Kidney (tissue), 14 donors: Measurements from ENCODE around the gene IZUMO1R. TPM values are rescaled to one million over a fixed set of nuclear protein-coding genes. Genes with fewer than 3 reads are reported as not detected.

Source experiments
- DNase-seq, 5 donors: peaks; one replicate each; pipeline ENCODE4 v3.0.0-alpha.2; 2013 to 2020
- FAIRE-seq: peaks from 2 replicates; lab custom pipeline; 2012; peaks lifted over from hg19 to GRCh38; lab: Jason Lieb, UNC
- H3K27ac ChIP-seq, 2 donors: one replicate each; pipeline ENCODE4 v1.7.0; 2013; ENCODE audit warnings: low read depth in 2 of 2, low read length in 2 of 2, inconsistent platforms in 1 of 2
- H3K27me3 ChIP-seq: one replicate; pipeline ENCODE4 v1.7.1; 2013; ENCODE audit warnings: low read length, inconsistent platforms; ENCODE audit not compliant: control insufficient read depth, insufficient read depth
- H3K36me3 ChIP-seq, 3 donors: one replicate each; pipeline versions ENCODE4 v1.7.0 to v1.7.1; 2013; ENCODE audit warnings: low read length in 3 of 3, control low read depth in 1 of 3, inconsistent platforms in 1 of 3; ENCODE audit not compliant: insufficient read depth in 3 of 3, control insufficient read depth in 2 of 3
- H3K4me1 ChIP-seq, 3 donors: one replicate each; pipeline versions ENCODE4 v1.7.0 to v1.7.1; 2013; ENCODE audit warnings: low read length in 3 of 3, inconsistent platforms in 1 of 3, low read depth in 1 of 3; ENCODE audit not compliant: control insufficient read depth in 2 of 3, insufficient read depth in 2 of 3
- H3K4me3 ChIP-seq, 3 donors: one replicate each; pipeline versions ENCODE4 v1.7.0 to v1.8.1; 2013; ENCODE audit warnings: low read length in 3 of 3, control low read depth in 1 of 3, inconsistent platforms in 1 of 3
- H3K9ac ChIP-seq, 3 donors: one replicate each; pipeline versions ENCODE4 v1.7.0 to v1.7.1; 2013; ENCODE audit warnings: low read length in 3 of 3, control low read depth in 1 of 3, inconsistent platforms in 1 of 3
- H3K9me3 ChIP-seq, 3 donors: one replicate each; pipeline versions ENCODE4 v1.7.0 to v1.7.1; 2013; ENCODE audit warnings: low read length in 3 of 3, control low read depth in 1 of 3, inconsistent platforms in 1 of 3; ENCODE audit not compliant: control insufficient read depth in 2 of 3, insufficient read depth in 1 of 3
- CTCF ChIP-seq: IDR thresholded peaks from 3 replicates; pipeline ENCODE4 v1.5.1; 2012; ENCODE audit warnings: mild to moderate bottlenecking, moderate library complexity, borderline replicate concordance; ENCODE audit not compliant: insufficient read depth; ENCODE audit errors: extremely low read depth
- intact Hi-C: fragments of 100-400 bp; cut with DNase I; formaldehyde crosslinking; loops from one replicate; pipeline ENCODE4 v1.11.1; 2022
- polyA plus RNA-seq: library from polyadenylated mRNA; stranded (reverse); fragments of 350-450 nt; fragmentation: Illumina TruSeq; extraction: RNeasy Lipid Tissue Mini Kit (QIAGEN cat#74804); gene quantifications from one replicate; pipeline ENCODE4 v1.2.3, GENCODE V29; 2014; ENCODE audit warnings: low read depth, low replicate concordance; ENCODE audit not compliant: insufficient read depth
- total RNA-seq: library from RNA; stranded (reverse); fragmentation: NEBNext Ultra II Directional; extraction: Animal tissue kit (Norgen Biotek cat#: 25700); gene quantifications from one replicate; pipeline ENCODE4 v1.2.1, GENCODE V29; 2021
- donor health status: control.
- donor health status: control.
- donor health status: control.
- donor health status: control.
- donor health status: control.
- donor health status: DM: yes; HTN: yes; CAD: no.
- donor health status: Normal renal cell carcinoma (clear cell type).

The IZUMO1R gene
- total and polyA plus RNA-seq, 2 donors from 2014 or later: not detected

DNA sequence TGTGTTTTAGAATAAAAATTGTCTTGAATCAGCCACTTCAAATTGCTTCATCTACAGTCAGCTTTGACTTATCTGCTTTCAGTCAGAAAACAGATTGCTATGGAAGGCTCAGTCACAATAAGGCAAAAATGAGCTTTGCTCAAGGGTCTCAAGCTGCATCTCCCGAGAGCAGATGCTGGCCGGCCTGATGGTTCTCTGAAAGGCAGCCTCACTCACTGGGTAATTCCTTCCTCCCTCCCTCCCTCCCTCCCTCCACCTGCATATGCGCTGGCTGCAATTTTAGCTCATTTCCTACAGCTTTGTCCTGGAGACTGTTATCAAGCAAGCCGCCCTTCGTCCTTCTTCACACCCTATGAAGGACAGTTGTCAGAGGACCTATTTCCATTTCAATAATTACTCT is 1.6 kb upstream of the IZUMO1R start:
- FAIRE-seq: no peak

DNA sequence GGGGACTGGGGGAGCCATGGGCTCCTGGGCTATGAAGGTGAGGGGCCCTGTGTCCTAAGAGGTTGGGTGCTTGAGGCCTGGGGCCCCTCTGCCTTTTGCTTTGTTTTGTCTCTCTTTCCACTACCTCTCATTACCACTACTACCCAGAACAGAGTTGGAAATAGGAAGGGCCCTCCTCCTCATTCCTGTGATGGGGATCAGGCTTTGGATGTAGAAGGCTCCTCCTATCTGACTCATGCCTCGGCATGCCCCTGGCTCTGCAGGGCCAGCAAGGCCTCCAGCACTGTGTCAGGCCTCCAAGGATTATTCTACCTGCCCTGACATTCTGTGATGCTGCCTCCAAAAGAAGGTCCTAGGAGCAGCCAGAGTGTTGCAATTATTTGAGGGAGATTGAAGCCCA is 766 bp downstream of the IZUMO1R start:
- no peaks in the 10 kb centered on the region for H3K27me3 ChIP-seq
- H3K36me3 ChIP-seq: no peaks in the 10 kb centered on the region
- DNase-seq (no peak), FAIRE-seq (no peak)
- no peak overlapping the region for H3K4me3 ChIP-seq
- no peak overlapping the region for H3K27ac ChIP-seq
- H3K9me3 ChIP-seq: no peaks in the 10 kb centered on the region
- intact Hi-C loops: no loop called here
- H3K9ac ChIP-seq: no peak overlapping the region
- no peak for TF ChIP-seq CTCF
- no peaks in the 10 kb centered on the region for H3K4me1 ChIP-seq

More for the DNA sequence above, 1.6 kb upstream of the IZUMO1R start:
- no peak overlapping the region for H3K27ac ChIP-seq
- no peaks in the 10 kb centered on the region for H3K9me3 ChIP-seq
- H3K4me3 ChIP-seq: no peak overlapping the region
- TF ChIP-seq CTCF: no peak
- no peaks in the 10 kb centered on the region for H3K36me3 ChIP-seq
- H3K4me1 ChIP-seq: no peaks in the 10 kb centered on the region
- H3K27me3 ChIP-seq: no peaks in the 10 kb centered on the region
- intact Hi-C loops: no loop called here
- DNase-seq: no peak
- H3K9ac ChIP-seq: no peak overlapping the region

- Histone ChIP-seq H3K4me3 (no peak overlapping the region), H3K27ac (no peak overlapping the region), H3K9ac (no peak overlapping the region), H3K4me1 (no peaks in the 10 kb centered on the region), H3K27me3 (no peaks in the 10 kb centered on the region), H3K9me3 (no peaks in the 10 kb centered on the region), H3K36me3 (no peaks in the 10 kb centered on the region)
- TF ChIP-seq CTCF: no peak
- intact Hi-C loops: no loop called here
- no peak for FAIRE-seq
- no peak for DNase-seq
These were observed 2.9 kb downstream of the IZUMO1R start for GRCh38 chr11:94307101-94307791.

GRCh38 chr11:94308024-94308423 is 3.6 kb downstream of the IZUMO1R start:
- Histone ChIP-seq H3K9me3 (no peaks in the 10 kb centered on the region), H3K36me3 (no peaks in the 10 kb centered on the region), H3K4me3 (no peak overlapping the region), H3K9ac (no peak overlapping the region), H3K27ac (no peak overlapping the region), H3K27me3 (no peaks in the 10 kb centered on the region), H3K4me1 (no peaks in the 10 kb centered on the region)
- DNase-seq (no peak), FAIRE-seq (no peak)
- no peak for TF ChIP-seq CTCF
- intact Hi-C loops: no loop called here
